ENCODE measurements around the gene EPN2. TPM values are rescaled to one million over a fixed set of nuclear protein-coding genes. Genes with fewer than 3 reads are reported as not detected.
"Not testable (repeated sequence)": the region's sequence is repeated elsewhere in the genome, so short reads cannot be mapped to it uniquely, and the experiment has no call there.

The EPN2 gene
- total RNA-seq, 1 donor from 2014 or later: 7.5 TPM

- DNase-seq (ENCODE audit: low read depth): no peak
Measured at GRCh38 chr17:19264681-19265080, 27.5 kb downstream of the EPN2 start.

GRCh38 chr17:19265755-19266154 is 28.6 kb downstream of the EPN2 start:
- no peak for DNase-seq (ENCODE audit: low read depth)

- DNase-seq (ENCODE audit: low read depth): no peak
Measured at GRCh38 chr17:19268611-19269010, 31.4 kb downstream of the EPN2 start.

GRCh38 chr17:19269106-19269505 is 31.9 kb downstream of the EPN2 start:
- no peak for DNase-seq (ENCODE audit: low read depth)

GRCh38 chr17:19269641-19270040 is 32.5 kb downstream of the EPN2 start:
- DNase-seq (ENCODE audit: low read depth): no peak

GRCh38 chr17:19270347-19270703 is 33.2 kb downstream of the EPN2 start:
- no peak for DNase-seq (ENCODE audit: low read depth)

GRCh38 chr17:19270704-19271611 is 33.8 kb downstream of the EPN2 start:
- DNase-seq (ENCODE audit: low read depth): no peak

- no peak for DNase-seq (ENCODE audit: low read depth)
Measured at GRCh38 chr17:19271780-19272357, 34.7 kb downstream of the EPN2 start.

GRCh38 chr17:19273731-19274130 is 36.6 kb downstream of the EPN2 start:
- peak; percentile 34 for DNase-seq (ENCODE audit: low read depth)

GRCh38 chr17:19274893-19275292 is 37.7 kb downstream of the EPN2 start:
- peak; percentile 60 for DNase-seq (ENCODE audit: low read depth)

- DNase-seq (ENCODE audit: low read depth): no peak
Measured at GRCh38 chr17:19275457-19276127, 38.4 kb downstream of the EPN2 start.

GRCh38 chr17:19278284-19278683 is 41.1 kb downstream of the EPN2 start:
- not testable (repeated sequence) for DNase-seq (ENCODE audit: low read depth)

- no peak for DNase-seq (ENCODE audit: low read depth)
Measured at GRCh38 chr17:19278729-19279128, 41.6 kb downstream of the EPN2 start.

- no peak for DNase-seq (ENCODE audit: low read depth)
Measured at GRCh38 chr17:19281161-19281560, 44.0 kb downstream of the EPN2 start.

- no peak for DNase-seq (ENCODE audit: low read depth)
Measured at GRCh38 chr17:19284005-19284959, 47.1 kb downstream of the EPN2 start.

- DNase-seq (ENCODE audit: low read depth): no peak
Measured at GRCh38 chr17:19285213-19285900, 48.2 kb downstream of the EPN2 start.

GRCh38 chr17:19286751-19287341 is 49.7 kb downstream of the EPN2 start:
- DNase-seq (ENCODE audit: low read depth): no peak

- no peak for DNase-seq (ENCODE audit: low read depth)
Measured at GRCh38 chr17:19287651-19288050, 50.5 kb downstream of the EPN2 start.

- no peak for DNase-seq (ENCODE audit: low read depth)
Measured at GRCh38 chr17:19288453-19288852, 51.3 kb downstream of the EPN2 start.

GRCh38 chr17:19290066-19290705 is 53.0 kb downstream of the EPN2 start:
- no peak for DNase-seq (ENCODE audit: low read depth)

Measured in myocyte (in vitro differentiated cells).